GM18861 (cell line): ENCODE measurements around the gene ATXN7L1.

Source experiments
- ATAC-seq: cut with Tn5 transposase; IDR thresholded peaks from one replicate; pipeline ENCODE4 v1.9.1; 2021; ENCODE audit not compliant: unreplicated experiment

The ATXN7L1 gene

GRCh38 chr7:105829681-105830322, 46.6 kb downstream of the ATXN7L1 start:
- no peak for ATAC-seq

DNA sequence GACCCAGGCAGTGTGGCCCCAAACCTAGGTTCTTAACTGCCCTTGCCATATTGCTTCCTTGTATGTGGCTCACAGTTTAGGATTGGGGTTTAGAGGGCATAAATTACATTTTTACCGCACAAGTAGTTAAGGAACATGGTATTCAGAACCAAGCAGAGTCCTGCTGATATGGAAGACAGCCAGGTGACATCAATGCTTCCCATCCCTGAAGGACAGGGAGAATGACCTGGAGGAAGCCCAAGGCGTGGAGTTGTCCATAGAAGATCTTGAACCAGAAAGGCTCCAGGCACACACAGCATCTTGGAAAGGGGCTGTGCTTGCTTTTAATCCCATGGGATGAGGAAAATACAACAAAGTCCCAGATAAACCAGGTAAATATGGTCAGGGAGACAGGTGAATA, 48.3 kb downstream of the ATXN7L1 start:
- ATAC-seq: no peak

DNA sequence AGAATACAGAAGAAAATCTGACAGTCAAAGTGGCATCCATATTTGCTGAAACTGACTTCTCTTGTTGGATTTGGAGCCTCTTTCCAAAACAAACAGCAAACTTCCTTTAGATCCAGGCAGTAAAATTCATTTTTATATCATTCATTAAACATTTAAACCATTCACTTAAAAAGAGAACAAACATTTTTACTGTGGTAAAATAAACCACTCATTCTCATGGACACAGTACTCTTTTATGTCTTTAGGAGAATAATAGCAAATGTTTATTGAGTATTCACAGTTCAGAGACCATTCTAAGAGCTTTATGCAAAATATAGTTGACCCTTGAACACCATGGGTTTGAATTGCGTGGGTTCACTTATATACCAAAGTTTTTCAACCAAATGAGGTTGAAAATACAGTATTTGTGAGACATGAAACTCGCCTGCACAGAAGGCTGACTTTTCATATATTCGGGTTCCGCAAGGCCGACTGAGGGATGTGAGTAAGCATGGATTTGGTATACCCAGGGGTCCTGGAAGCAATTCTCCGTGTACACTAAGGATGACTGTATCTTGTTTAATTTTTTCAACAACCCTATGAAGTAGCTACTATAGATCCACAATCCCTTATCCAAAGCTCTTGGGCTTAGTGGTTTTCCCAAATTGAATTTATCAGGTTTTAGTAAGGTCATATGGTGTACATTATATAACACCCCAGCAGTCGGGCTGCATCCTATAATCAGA, 49.1 kb downstream of the ATXN7L1 start:
- no peak for ATAC-seq

DNA sequence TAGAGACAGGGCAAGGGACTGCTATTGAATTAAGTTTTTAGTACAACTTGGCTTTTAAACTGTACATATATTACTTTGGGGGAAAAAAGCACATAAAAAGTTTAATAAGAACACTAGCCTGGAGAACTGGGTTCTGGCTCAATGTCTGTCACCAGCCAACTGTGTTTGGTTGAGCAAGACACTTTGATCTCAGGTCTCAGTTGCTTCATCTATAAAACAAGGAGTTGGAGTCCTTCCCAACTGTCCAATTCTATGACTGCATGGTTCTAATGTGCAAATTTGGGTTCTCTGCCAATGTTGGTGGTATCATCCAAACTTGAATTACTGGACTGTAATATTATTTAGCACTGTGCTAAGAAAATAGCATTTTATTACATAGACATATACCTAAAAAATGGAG, 50.3 kb downstream of the ATXN7L1 start:
- ATAC-seq: no peak

- ATAC-seq: no peak
Measured at GRCh38 chr7:105825371-105825770, 51.0 kb downstream of the ATXN7L1 start.

DNA sequence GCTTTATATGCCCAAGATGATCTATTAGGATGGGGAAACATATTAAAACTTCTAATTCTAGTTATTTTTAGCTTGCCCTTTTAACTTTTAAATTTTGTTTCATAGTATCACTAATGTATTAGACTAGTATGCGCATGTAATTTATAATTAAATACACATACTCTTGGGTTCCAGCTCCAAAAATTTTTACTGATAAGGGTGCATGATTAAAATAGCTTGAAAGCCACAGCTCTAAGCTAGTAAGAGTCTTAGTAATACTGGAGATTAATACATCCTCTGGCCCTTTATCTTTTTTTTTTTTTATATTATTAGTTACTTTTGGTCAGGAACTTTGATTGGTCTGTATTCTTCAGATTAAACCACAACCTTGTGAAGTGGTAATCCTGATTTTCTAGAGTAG, 53.6 kb downstream of the ATXN7L1 start:
- ATAC-seq: no peak

DNA sequence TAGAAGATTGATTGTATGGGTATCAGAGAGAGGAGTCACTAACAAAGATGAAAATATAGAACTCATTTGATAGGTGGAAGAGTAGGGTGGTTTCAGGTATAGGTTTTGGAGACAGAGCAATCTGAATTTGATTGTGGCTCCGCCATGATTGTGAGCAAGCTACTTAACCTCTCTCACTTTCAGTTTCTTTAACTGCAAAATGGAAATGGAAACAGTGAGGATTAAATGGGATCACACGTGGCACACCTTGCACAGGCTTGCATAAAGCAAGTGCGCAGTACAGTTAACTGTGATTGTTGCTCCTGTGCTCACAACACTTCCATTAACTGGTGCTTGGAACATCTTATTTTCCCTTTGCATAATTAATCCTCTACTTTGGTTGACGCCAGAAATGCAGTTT, 54.9 kb downstream of the ATXN7L1 start:
- no peak for ATAC-seq

GRCh38 chr7:105820363-105821066, 55.9 kb downstream of the ATXN7L1 start:
- ATAC-seq: no peak

GRCh38 chr7:105819559-105819958, 56.8 kb downstream of the ATXN7L1 start:
- ATAC-seq: no peak

- no peak for ATAC-seq
Measured at GRCh38 chr7:105816954-105817615, 59.3 kb downstream of the ATXN7L1 start.

DNA sequence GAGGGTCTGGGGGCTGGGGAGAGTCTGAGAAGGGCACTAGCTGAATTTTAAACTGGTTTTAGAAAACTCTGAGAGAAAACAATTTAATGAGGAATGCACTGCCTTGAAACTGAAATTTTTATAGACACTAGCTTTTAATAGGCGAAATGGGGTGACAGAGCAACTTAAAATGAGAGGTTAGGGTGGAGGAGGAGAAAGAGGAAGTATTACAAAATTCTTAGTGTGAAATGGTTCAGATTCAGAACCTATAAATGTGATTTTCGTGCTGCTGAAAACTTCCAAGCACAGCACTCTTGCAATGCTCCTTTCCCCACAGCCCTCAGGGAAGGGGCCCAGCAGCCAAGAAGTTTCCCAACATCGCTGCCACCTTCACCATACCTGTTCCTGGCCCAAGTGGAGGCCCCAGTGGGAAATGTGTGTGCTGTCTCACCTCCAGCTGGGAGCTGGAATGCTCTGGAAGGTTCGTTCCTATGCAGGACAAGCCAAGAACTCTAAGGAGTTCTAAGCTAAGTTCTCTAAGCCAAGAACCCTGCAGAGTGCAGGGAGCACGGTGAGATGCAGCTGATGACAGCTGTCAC, 60.0 kb downstream of the ATXN7L1 start:
- no peak for ATAC-seq

GRCh38 chr7:105815576-105815975, 60.8 kb downstream of the ATXN7L1 start:
- ATAC-seq: no peak

- no peak for ATAC-seq
Measured at GRCh38 chr7:105814481-105814880, 61.9 kb downstream of the ATXN7L1 start.

DNA sequence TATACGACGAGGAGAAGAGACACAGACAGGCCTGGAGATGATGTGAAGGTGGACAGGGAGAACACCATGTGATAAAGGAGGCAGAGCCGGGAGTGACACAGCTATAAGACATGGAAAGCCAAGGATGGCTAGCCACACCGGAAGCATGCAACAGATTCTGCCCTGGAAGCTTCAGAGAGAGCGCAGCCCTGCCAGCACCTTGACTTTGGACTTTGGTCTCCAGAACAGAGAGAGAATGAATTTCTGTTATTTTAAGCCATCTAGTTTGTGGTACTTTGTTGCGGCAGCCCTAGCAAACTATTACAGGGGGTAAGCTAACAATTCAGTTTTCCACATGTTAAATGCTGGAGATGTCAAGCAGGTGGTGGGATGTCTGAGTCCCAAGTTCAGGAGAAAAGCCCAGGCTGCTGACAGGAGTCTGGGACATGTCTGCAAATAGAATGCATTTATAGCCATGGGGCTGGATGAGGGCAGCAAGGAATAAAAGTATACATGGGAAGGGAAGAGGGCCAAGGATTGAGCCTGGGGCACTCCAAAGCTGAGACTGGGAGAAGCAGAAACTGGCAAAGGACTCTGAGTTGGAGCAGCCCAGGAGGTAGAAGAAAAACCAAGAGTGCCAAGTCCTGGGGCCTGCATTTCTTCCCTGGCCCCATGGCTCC, 65.1 kb downstream of the ATXN7L1 start:
- no peak for ATAC-seq

- ATAC-seq: no peak
Measured at GRCh38 chr7:105810556-105810955, 65.8 kb downstream of the ATXN7L1 start.

DNA sequence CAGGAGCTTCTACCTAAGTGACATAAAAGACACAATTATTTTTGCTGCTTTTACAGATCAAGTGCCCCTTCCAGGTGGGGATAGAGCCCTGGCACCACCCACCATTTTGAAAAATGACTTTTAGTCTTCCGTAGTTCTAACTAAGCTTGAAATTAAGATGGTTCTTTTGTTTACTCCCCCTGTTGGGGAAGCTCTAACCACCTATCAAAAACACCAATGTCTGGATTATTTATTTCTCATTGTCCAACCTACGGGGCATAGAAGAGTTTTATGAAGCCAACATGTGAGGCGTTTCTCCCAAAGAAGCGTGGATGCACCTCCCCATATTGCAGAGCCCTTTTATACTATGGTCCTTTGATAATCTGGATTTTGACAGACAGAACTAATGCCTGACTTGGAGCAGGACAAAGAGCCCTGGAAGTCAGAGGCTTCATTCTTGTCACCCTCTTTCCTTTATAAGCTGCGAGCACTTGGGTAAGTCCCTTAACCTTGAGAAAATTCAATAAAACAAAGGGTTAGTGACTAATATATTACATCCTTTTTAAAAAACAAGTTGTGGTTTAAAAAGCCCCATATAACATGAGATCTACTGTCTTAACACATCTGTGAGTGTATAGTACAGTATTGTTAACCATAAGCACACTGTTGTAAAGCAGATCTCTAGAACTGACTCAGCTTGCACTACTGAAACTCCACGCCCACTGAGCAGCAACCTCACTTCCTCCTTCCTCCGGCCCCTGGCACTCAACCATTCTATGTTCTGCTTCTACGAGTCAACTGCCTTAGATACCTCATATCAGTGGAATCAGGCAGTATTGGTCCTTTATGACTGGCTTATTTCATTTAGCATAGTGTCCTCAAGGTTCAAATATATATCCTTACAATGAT, 67.5 kb downstream of the ATXN7L1 start:
- peak; percentile 99 for ATAC-seq

- no peak for ATAC-seq
Measured at GRCh38 chr7:105808209-105808608, 68.2 kb downstream of the ATXN7L1 start.

DNA sequence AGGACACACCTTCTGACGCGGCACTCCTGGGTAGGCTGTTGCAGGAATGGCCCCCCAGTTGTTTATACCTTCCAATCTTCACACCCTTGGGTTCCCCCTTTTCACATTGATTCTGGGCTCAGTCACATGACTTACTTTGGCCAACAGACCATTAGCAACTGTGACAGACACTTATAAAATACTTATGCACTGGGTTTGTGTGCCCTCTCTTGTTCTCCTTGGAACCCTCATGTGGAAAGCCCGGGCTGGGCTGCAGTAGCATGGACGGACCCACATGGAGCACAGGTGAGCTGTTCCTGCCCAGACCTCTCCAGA, 69.0 kb downstream of the ATXN7L1 start:
- no peak for ATAC-seq

GRCh38 chr7:105806592-105807447, 69.6 kb downstream of the ATXN7L1 start:
- no peak for ATAC-seq
